Lung microvascular endothelial cell (primary cell): ENCODE data around the gene ATL3. TPM values are rescaled to one million over a fixed set of nuclear protein-coding genes. Genes with fewer than 3 reads are reported as not detected.
"Not testable (repeated sequence)": the region's sequence is repeated elsewhere in the genome, so short reads cannot be mapped to it uniquely, and the experiment has no call there.

Source experiments
- DNase-seq, 2 donors: peaks; one replicate each; pipeline versions ENCODE4 v3.0.0 to v3.0.0-alpha.2; 2010; ENCODE audit warnings: low read depth in 2 of 2
- total RNA-seq: library from RNA; depleted of rRNA; stranded (reverse); fragments of >200 nt; gene quantifications from 2 replicates; pipeline ENCODE4 v1.2.1, GENCODE V29; 2014

The ATL3 gene
- total RNA-seq, 1 donor from 2014 or later = 85.7 TPM

DNA sequence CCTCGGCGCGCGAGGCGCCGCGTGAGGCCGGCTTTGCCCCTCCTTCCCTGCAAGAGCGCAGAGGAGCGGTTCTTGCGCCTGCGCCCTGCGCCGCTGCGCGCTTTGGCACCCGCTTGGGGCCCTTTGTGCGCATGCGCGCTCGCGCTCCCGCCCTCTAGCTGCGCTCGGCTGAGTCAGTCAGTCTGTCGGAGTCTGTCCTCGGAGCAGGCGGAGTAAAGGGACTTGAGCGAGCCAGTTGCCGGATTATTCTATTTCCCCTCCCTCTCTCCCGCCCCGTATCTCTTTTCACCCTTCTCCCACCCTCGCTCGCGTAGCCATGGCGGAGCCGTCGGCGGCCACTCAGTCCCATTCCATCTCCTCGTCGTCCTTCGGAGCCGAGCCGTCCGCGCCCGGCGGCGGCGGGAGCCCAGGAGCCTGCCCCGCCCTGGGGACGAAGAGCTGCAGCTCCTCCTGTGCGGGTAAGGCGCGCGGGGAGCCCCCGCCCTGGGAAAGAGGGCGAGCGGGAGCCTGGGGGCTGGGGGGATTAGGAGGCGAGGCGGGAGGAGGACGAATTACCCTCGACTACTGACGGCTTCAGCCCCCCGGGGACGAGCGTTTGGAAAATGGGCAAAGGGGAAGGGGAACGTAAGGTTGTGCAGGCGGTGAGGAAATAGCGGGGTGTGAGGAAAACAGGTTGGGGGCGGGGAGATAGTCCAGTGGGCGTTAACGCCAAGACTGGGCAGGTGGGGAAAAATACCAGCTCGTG lies 10.3 kb upstream of the ATL3 start, which contains the start of gene RTN3:
RTN3 (plus strand) TSS at position 180 of the 745 bp plus-strand sequence; CDS start at position 317, 137 bp downstream.
- peak; percentile 98 to 99 for DNase-seq

DNA sequence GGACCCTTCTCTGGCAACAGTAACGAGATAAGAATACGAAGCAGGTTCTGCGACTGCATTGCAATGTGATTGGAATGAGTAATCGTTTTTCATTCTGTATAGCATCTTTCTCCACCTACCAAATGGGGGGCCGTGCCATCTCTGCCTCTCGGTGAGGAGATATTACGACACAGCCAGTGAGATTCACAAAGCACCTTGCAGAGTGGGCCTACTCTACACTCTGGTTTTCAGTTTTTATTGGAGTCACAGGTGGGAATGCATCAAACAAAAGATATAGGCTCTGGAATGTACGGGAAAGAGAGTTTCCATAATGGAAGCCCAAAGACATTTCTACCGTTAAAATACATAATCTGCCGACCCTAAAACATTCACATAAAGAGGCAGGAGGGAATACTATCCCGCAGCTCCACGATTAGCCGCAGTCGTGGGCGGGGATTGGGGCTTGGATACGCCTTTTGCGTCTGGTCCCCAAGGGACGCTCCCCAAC lies 9.7 kb upstream of the ATL3 start:
- no peak for DNase-seq

DNA sequence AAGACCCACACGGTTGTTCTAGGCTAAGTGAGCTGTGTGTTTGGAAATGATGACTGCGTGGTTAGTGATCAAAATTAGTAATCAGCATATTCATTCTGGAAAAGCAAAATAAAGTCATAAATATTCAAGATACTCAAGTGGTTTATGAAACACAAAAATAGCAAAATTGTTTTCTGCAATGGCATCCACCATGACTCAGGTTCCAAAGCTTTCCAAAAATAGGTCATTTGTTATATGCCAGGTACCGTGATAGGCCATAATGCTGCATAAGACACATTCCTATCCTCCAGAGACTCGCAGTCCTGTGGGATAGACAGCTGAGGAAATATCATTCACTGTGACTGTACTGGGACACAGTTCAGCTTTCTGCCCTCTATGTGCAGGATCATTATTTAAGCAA lies 2.4 kb upstream of the ATL3 start:
- DNase-seq = no peak

DNA sequence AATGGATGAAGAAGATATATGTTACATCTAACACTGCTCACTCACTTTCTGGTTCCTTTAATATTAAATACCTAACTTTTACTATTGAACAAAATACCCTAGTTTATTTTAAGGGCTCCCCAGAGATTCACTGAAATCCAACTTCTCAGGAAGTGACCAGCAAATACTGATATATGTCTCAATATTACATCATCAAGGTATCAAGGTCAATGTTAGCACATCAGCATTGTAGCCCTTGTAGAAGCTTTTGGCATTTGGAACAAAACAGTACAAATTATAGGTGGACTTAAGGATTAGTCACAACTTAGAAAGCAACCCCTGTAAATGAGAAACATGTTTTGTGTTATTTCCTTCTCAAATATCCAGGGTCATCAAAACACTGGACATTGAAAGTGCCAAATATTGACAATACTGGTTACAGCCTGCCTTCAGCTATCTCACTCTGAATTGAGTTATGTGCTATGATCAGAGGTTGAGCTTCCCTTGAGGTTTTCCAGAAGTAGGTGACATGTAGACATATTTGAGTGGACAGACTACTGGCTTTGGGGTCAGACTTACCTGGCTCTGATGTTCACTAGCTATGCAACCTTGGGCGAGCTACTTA lies 1.9 kb upstream of the ATL3 start:
- no peak for DNase-seq

DNA sequence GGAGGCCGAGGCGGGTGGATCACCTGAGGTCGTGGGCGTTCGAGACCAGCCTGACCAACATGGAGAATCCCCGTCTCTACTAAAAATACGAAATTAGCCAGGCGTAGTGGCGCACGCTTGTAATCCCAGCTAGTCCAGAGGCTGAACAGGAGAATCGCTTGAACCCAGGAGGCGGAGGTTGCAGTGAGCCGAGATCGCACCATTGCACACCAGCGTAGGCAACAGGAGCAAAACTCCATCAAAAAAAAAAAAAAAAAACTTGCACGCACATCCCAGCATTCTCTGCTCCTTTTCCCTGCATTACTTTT lies 934 bp upstream of the ATL3 start:
- DNase-seq = no peak

DNA sequence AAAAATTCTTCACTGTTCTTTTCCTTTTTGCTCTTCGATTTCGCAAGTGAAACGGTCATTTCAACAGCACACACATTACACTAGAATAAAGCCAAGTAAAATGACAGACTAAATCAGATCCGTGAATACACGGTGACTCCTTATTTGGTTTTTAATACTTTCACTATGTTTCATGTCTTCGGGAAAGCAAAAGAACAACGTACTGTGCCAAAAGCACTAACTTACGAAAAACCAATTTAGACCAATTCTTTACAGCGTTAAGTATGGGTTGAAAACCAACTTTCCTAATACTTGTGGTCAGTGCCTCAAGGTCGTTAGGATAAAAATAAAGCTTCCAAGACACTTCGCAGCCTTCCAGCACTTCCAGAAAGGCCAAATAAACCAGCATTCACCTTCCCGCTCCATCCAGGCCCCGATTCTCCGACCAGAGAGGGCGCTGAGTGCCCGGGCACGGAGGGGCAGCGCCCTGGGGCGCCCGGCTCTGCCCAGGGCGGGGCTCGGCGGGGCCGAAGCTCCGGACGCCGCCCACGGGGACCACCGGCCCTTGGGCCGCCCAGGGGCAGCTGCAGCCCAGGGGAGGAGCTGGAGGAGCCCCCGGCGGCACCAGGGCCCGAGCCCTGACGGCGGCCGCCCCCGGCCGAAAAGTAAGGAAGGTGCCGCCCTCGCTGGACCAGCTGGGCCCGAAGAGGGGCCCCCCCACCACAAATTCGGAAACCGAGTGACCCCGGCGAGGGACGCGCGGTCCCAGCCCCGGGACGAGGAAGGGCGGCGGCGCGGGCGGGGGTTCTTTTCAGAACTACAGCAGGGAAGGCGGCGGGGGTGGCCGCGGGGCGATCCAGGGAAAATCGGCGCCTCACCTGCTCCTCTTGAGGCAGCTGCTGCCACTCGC lies 499 bp downstream of the ATL3 start:
- DNase-seq = peak; percentile 52 to 64

DNA sequence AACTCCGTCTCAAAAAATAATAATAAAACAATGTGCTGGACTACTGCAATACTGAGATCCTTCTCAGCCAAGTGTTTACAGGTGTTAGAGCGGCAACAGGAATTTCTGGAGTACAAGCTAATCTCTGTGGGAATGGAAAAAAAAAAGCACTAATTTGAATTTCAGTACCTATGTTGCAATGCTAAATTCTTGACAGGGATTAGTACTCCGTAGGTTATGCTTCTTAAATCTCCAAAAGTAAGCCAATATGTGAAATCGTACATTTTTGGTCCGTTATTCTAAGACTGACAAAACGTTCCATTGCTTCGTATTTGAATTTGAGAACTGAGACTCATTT lies 1.1 kb downstream of the ATL3 start:
- no peak for DNase-seq

DNA sequence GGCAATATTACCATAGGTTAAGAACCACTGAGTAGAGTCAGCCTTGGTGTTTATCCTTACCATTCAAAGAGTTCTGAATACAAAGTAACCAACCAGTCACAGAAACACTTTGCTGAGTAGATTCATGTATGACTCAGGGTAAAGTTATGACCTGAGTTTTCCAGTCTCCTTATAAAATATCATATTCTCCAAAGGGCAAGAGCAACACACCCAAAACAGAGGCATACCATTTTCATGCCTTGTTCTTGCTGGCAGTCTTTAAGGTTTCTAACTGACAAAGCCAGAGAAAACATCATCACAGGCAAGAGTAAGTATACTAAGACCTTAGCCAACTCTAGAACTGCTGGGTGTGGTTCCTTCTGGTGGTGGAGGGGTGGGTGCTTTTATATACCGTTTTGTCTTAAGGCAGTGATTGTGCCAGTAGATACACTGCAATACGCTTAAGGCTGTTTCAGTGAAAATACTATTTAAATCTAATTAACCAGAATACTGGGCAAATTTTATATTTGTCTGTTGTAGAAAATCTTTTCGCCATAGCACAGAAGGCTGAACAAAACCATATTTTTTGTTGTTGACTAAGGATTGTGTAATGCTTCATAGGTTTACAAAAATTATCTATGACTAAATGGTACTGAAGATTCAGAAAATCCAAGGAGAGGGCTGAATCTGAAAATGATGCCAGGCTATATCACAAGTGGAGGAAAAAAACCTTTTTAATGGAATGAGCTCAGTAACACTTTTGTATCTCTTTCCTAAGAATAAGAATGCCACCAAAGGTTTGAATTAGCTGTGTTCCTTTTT lies 3.0 kb downstream of the ATL3 start:
- peak in 1 of 2 donors; percentile 77 for DNase-seq

DNA sequence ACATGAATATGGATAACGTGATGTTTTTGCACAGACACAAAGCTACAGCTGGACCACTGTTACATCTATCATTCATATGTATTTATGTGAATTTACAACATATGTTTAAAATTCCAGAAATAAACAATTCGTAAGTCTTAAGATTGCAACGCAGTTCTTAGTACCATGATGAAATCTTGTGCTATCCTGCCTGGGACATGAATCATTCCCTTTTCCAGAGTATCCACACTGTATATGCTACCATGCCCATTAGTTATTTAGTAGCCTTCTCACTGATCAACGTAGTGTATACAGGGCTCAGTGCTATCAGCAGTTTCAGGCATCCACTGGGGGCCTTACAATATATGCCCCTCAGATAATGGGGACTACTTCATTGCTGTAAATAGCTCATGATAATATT lies 4.3 kb downstream of the ATL3 start:
- no peak for DNase-seq

DNA sequence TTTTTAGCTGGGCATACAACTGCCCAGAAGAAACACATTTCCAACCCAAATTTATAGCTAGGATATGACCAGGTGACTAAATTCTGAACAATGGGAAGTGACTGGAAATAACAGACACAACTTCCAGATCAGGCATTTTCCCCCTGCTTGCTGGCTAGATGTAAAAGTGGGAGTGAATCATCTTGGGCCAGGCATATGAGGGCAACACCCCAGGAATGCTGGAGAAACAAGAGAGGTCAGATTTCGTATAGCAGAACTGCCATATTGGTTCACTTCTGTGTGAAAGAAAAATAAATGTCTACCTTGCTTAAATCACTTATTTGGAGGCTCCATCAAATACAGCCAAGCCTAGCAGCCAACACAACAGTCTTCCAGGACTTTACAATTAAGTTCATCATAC lies 7.4 kb downstream of the ATL3 start:
- peak; percentile 26 to 73 for DNase-seq

DNA sequence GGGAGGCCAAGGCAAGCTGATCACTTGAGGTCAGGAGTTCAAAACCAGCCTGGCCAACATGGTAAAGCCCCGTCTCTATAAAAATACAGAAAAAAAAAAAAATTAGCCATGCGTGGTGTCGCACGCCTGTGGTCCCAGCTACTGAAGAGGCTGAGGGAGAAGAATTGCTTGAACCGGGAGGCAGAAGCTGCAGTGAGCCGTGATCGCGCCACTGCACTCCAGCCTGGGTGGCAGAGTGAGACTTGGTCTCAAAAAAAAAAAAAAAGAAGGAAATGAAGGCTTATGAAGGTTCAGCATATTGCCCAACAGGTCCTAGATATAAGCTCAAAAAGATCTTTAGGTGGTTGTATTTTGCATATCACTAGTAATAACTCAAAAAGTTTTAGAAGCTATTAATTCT lies 10.2 kb downstream of the ATL3 start:
- no peak for DNase-seq

DNA sequence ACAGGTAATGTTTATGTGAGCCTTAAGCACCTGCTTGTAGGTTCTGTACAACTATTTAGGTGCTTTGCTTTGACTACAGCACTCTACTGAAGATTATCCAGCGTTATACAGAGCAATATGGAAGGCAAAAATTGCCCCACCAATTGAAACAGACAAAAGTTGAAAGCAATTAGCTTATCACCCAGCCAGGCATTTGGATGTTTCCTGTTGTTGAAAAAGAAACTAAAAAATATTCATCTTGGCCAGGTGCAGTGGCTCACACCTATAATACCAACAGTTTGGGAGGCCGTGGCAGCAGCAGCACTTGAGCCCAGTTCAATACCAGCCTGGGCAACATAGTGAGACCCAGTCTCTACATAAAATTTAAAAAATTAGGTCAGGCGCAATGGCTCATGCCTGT lies 18.5 kb downstream of the ATL3 start:
- DNase-seq = peak in 1 of 2 donors; percentile 41

DNA sequence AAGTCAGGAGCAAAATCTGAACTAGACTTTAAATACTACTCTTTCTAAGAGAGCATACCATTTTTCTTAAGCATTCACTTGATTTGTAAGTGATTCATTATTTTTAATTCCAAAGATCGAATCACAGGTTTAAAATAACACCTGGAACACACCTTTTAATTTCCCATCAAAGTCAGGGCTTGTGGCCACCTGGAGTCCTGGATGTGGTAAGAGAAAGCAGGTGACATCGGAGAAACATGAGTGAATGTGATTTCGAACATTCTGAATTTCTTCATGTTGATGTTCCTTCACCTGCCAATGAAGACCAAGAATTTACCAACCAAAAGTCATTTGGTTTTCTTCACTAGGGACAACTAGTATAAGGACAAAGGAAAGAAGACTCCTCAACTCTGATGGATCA lies 28.0 kb downstream of the ATL3 start:
- no peak for DNase-seq

DNA sequence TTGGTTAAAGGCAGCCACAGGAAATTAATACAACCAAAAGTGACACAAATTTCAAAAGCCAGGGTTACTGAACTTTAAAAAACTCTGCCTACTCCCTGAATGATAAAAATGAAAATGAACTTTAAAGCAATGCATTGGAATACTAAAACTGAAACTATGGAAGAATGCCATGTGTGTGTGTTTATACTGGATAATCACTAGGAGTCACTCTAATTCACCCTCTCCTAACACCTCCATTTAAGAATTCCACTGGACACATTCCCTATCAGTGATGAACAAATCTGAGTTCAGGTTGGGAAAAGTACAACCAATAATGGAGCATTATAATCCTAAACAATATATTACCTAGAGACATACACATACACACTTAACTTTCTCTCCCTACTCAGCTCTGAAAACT lies 29.4 kb downstream of the ATL3 start:
- peak; percentile 21 to 58 for DNase-seq

DNA sequence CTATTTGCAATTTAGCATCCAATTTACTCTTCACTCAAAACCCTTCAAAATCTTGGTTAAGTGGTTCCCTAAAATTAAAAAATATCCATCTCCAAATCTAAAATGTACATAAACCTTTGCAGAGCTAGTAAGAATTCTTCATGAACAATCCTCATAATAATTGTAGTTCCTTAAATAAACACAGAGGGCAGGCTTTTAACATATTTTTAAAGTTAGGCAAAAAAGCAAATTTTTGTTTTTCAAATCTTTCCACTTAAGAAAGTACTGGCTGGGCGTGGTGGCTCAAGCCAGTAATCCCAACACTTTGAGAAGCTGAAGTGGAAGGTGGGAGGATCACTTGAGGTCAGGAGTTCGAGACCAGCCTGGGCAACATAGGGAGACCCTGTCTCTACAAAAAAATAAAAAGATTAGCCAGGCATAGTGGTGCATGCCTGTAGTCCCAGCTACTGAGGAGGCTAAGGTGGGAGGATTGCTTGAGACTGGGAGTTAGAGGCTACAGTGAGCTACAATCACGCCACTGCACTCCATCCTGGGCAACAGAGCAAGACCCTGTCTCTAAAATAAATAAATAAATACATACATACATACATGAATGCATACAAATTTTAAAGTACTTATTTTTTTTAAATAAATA lies 31.9 kb downstream of the ATL3 start:
- DNase-seq = peak; percentile 12 to 21

DNA sequence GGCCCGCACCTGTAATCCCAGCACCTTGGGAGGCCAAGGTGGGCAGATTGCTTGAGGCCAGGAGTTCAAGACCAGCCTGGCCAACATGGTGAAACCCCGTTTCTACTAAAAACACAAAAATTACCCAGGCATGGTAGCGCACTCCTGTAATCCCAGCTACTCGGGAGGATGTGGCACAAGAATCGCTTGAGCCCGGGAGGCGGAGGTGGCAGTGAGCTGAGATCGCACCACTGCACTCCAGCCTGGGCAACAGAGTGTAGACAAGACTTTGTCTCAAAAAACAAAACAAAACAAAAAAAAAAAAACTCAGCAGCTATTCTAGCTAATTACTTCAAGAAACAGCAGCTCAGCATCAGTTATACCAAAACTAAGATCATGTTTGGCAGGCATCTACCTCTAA lies 32.7 kb downstream of the ATL3 start:
- DNase-seq = not testable (repeated sequence)

DNA sequence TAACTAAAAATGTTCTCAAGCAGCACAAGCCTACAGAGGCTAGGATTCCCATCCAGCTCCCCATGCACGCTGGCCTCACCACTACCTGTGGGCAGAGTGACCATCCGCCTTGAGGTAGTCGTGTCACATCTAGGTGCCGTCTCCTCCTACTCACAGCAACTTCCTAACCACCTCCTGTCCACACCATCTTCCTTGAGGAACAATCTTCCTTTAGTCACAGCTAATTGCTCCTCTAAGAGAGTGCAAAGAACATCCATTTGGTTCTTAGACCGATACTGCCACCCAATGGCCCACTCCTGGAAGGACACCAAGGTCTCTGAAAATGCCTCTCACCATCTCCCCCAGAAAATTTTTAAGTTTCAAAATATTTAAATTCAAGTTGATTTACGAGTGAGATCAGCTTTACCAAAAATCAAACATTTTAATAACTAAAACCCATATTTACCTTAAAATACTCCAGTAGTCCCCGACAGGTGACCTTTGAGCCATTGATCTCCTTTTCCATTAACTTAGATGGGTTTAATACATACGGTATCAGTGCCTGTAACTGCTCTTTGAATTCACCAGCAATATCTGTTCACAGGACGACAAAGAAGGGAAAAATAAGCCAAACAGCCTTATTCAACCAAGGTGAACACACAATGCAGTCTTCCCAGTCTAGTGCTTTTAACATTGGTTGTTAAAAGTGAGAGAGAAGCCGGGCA lies 35.3 kb downstream of the ATL3 start:
- DNase-seq = peak; percentile 69 to 70

DNA sequence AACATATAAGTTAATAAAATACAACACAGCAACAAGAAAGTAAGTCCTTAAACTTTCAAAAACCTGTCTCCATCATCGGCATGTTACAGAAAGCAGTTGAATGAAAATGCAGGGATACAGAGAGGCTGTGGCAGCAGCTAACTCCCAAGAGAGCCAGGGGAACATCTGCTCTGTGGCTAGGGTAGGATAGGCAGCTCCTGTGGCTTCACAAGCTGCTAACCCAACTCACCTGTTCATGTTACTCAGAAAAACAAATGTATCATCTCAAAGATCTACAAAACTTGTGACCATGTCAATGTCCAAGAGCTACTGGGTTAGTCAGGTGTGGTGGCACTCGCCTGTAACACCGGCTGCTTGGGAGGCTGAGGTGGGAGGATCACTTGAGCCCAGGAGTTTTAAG lies 41.8 kb downstream of the ATL3 start:
- DNase-seq = no peak

DNA sequence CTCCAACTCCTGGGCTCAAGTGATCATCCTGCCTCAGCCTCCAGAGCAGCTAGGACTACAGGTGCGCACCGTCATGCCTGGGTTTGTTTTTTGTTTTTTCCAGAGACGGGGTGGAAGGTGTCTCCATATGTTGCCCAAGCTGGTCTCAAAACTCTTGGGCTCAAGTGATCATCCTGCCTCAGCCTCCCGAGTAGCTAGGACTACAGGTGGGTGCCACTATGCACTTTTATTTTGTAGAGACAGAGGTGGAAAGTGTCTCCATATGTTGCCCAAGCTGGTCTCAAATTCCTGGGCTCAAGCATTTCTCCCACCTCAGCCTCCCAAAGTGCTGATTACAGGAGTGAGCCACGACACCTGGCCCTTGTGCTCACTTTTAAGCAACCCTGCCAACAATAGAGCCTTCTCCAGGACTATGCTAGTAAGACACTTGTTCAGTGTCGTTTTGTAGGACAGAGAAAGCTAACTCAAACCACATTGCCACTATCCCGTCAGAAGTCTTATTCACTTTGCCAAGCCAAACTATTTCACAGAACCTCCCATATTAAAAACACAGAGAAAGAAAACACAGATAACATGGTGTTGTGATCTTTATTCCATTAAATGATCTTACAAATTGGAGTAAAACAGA lies 47.5 kb downstream of the ATL3 start:
- no peak for DNase-seq

DNA sequence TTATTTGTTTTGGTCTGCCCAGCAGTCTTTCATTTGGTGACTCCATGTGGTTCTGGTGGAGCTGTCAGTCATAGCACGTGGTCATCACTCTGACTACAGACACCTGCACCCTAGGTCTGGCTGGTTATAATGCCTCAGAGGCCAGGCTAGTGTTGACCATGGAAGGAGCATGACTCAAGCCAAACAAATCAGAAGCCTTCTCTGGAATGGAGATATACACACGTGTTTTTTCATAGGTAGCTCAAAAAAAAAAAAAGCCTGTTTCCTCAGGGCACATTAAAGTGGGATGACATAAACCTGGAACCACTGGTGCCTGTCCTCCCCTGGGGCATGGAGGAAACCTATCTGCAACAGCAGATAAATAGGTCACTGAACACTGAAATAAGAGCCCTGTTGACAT lies 48.9 kb downstream of the ATL3 start:
- DNase-seq = no peak
